Hepatic stellate cell (primary cell): Measurements from ENCODE around the gene NR1D1.

Source experiments
- DNase-seq: peaks from one replicate; pipeline ENCODE4 v3.0.0; 2011; ENCODE audit warnings: low spot score

NR1D1 gene

GRCh38 chr17:40097087-40097486, 3.3 kb downstream of the NR1D1 start:
- no peak for DNase-seq

- DNase-seq, result no peak
Measured at GRCh38 chr17:40095944-40096791, 4.2 kb downstream of the NR1D1 start.

- DNase-seq, result no peak
Measured at GRCh38 chr17:40095351-40095943, 4.9 kb downstream of the NR1D1 start.

- no peak for DNase-seq
Measured at GRCh38 chr17:40094874-40095273, 5.5 kb downstream of the NR1D1 start.

GRCh38 chr17:40093580-40094201, 6.7 kb downstream of the NR1D1 start:
- DNase-seq, result no peak

- no peak for DNase-seq
Measured at GRCh38 chr17:40093005-40093579, 7.3 kb downstream of the NR1D1 start.

GRCh38 chr17:40092581-40092980, 7.8 kb downstream of the NR1D1 start:
- DNase-seq, result no peak

- DNase-seq, result no peak
Measured at GRCh38 chr17:40091691-40092397, 8.5 kb downstream of the NR1D1 start.

- DNase-seq, result no peak
Measured at GRCh38 chr17:40090237-40091119, 9.9 kb downstream of the NR1D1 start.

- DNase-seq, result no peak
Measured at GRCh38 chr17:40089077-40089895, 11.1 kb downstream of the NR1D1 start.

- no peak for DNase-seq
Measured at GRCh38 chr17:40087903-40088718, 12.3 kb downstream of the NR1D1 start.

GRCh38 chr17:40087049-40087794, 13.2 kb downstream of the NR1D1 start:
- DNase-seq, result no peak

GRCh38 chr17:40086150-40087044, 14.0 kb downstream of the NR1D1 start:
- peak; percentile 69 for DNase-seq

GRCh38 chr17:40084477-40084876, 15.9 kb downstream of the NR1D1 start:
- no peak for DNase-seq

- DNase-seq, result no peak
Measured at GRCh38 chr17:40079545-40079944, 20.8 kb downstream of the NR1D1 start.

- no peak for DNase-seq
Measured at GRCh38 chr17:40076591-40076990, 23.8 kb downstream of the NR1D1 start.

GRCh38 chr17:40075942-40076498, 24.4 kb downstream of the NR1D1 start:
- no peak for DNase-seq
